ENCODE results near the gene ZC3H7A.

ZC3H7A gene

DNA sequence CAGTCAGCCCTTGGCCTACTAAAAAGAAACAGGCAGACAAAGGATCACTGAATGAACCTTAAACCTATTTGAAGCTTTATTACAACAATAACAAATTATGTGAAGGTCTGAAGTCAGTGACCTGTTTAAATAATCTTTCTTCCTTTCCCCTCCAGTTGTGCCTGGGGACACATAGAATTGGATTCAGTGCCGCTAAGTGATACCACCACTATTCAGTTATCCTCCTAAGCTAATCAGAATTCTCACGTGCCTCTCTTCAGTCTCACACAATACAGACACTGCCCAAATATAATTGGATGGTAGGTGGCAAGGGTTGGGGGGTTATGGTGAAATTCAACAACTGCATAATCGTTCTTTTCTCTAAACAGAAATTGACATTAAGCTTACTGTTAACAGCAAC is 65.8 kb downstream of the ZC3H7A start:
- Histone ChIP-seq H3K9me3 (ENCODE audit: control insufficient read depth, low read length) (no peaks in the 10 kb centered on the region), H3K27me3 (replicated peaks; ENCODE audit: control insufficient read depth, insufficient read depth, low read length) (no peaks in the 10 kb centered on the region), H3K36me3 (ENCODE audit: control insufficient read depth, insufficient read depth, low read length, severe bottlenecking) (peaks cover 77% of the 10 kb centered on the region), H3K4me1 (ENCODE audit: control insufficient read depth, insufficient read depth, low read length) (peaks cover 21% of the 10 kb centered on the region), H3K4me3 (ENCODE audit: low read length) (no peak overlapping the region), H3K9ac (ENCODE audit: low read length) (no peak overlapping the region)
- DNase-seq (ENCODE audit: low read depth), result no peak

DNA sequence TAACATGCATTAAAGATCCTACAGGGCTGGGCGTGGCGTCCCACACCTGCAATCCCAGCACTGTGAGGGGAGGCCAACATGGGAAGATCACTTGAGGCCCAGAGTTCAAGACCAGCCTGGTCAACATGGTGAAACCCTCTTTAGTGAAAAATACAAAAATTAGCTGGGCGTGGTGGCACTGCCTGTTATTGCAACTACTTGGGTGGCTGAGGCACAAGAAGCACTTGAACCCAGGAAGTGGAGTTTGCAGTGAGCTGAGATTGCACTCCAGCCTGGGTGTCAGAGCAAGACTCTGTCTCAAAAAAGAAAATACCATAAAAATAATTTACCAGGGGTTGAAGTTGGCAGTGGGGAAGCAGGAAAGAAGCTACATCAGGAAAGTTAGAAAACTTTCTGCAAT is 67.3 kb downstream of the ZC3H7A start:
- Histone ChIP-seq H3K36me3 (ENCODE audit: control insufficient read depth, insufficient read depth, low read length, severe bottlenecking) (peaks cover 77% of the 10 kb centered on the region), H3K9ac (ENCODE audit: low read length) (no peak overlapping the region), H3K9me3 (ENCODE audit: control insufficient read depth, low read length) (no peaks in the 10 kb centered on the region), H3K4me1 (ENCODE audit: control insufficient read depth, insufficient read depth, low read length) (peaks cover 20% of the 10 kb centered on the region), H3K27me3 (replicated peaks; ENCODE audit: control insufficient read depth, insufficient read depth, low read length) (no peaks in the 10 kb centered on the region), H3K4me3 (ENCODE audit: low read length) (no peak overlapping the region)
- no peak for DNase-seq (ENCODE audit: low read depth)

DNA sequence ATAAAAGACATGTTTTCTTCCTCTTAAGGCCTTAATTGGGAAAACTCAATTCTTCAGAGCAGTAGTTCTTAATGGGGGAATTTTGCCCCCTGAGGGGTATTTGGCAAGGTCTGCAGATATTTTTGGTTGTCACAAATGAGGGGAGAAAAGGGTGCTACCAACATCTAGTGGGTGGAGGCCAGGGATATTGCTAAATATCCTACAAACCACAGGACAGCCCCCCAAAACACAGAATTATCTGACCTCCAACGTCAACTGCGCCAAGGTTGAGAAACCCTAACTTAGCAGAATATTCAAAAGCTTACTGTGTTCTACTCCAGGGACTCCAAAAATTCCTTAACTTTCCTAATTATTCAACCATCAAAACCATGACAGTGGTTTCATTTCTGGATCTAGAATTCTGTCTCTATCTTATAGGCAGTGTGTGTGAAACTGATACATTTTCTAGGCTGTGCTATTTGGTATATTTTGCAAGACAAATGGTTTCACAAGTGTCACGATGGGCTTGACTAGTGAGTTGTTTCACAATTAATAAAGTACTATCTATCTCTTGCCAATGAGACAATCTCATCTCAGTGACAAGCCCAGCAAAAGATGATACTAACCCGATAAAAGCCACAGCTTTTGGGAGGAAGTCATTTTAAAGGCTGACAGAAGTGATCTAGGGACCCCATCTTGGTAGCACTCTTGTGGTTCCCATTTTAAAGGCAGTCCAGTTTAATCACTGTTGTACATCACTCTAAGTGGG is 69.1 kb downstream of the ZC3H7A start:
- Histone ChIP-seq H3K27me3 (replicated peaks; ENCODE audit: control insufficient read depth, insufficient read depth, low read length) (no peaks in the 10 kb centered on the region), H3K36me3 (ENCODE audit: control insufficient read depth, insufficient read depth, low read length, severe bottlenecking) (peaks cover 77% of the 10 kb centered on the region), H3K4me1 (ENCODE audit: control insufficient read depth, insufficient read depth, low read length) (peaks cover 16% of the 10 kb centered on the region), H3K9me3 (ENCODE audit: control insufficient read depth, low read length) (no peaks in the 10 kb centered on the region), H3K9ac (ENCODE audit: low read length) (peak overlapping the region; percentile 24), H3K4me3 (ENCODE audit: low read length) (no peak overlapping the region)
- DNase-seq (ENCODE audit: low read depth), result no peak

DNA sequence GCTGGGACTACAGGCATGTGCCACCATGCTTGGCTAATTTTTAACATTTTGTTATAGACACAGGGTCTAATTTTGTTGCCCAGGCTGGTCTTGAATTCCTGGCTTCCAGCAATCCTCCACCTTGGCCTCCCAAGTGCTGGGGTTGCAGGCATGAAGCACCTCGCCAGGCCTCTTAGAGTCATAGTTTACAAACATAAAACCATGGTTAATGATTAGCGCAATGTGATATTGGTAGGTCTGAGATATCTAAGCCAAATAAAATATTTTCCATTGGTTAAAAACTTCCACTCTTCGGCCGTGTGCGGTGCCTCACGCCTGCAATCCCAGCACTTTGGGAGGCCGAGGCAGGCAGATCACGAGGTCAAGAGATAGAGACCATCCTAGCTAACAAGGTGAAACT is 71.0 kb downstream of the ZC3H7A start:
- Histone ChIP-seq H3K9me3 (ENCODE audit: control insufficient read depth, low read length) (no peaks in the 10 kb centered on the region), H3K9ac (ENCODE audit: low read length) (no peak overlapping the region), H3K36me3 (ENCODE audit: control insufficient read depth, insufficient read depth, low read length, severe bottlenecking) (peaks cover 75% of the 10 kb centered on the region), H3K27me3 (replicated peaks; ENCODE audit: control insufficient read depth, insufficient read depth, low read length) (no peaks in the 10 kb centered on the region), H3K4me1 (ENCODE audit: control insufficient read depth, insufficient read depth, low read length) (peaks cover 16% of the 10 kb centered on the region), H3K4me3 (ENCODE audit: low read length) (no peak overlapping the region)
- no peak for DNase-seq (ENCODE audit: low read depth)

DNA sequence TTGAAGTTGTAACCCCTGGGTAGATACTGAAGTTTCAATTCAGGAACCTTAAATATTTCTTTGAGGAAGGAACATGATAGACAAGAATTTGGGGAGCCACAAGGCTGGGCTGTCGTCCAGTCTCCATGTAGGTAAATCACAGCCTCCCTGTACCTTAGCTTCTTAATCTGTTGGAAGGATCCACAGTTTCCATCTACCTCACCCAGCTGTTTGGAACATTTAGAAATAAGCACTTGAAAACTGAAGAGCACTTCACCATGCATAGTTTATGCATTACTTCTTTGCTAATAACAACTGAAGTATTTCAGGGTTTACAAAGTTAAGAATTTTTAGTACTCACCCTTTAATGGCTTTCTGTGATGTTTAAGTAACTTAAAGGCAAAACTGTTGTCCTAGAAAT is 71.6 kb downstream of the ZC3H7A start:
- Histone ChIP-seq H3K36me3 (ENCODE audit: control insufficient read depth, insufficient read depth, low read length, severe bottlenecking) (peaks cover 74% of the 10 kb centered on the region), H3K4me1 (ENCODE audit: control insufficient read depth, insufficient read depth, low read length) (peaks cover 16% of the 10 kb centered on the region), H3K27me3 (replicated peaks; ENCODE audit: control insufficient read depth, insufficient read depth, low read length) (no peaks in the 10 kb centered on the region), H3K4me3 (ENCODE audit: low read length) (no peak overlapping the region), H3K9me3 (ENCODE audit: control insufficient read depth, low read length) (no peaks in the 10 kb centered on the region), H3K9ac (ENCODE audit: low read length) (no peak overlapping the region)
- DNase-seq (ENCODE audit: low read depth), result peak; percentile 9

DNA sequence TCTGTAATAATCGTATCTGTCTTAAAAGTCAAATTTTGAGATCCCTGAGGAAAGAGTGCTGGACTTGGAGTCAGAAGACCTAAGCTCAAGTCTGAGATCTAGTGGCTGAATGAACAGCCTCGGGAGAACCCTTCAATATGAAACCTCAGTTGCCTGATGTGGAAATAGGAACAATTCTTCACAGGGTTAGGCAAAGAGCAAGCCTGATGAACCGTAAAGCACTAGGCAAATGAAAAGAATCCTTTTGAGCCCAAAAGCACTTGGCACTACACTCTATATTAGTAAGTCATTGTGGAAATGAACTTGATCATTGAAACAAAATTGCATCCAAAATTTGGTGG is 74.6 kb downstream of the ZC3H7A start:
- Histone ChIP-seq H3K4me1 (ENCODE audit: control insufficient read depth, insufficient read depth, low read length) (no peaks in the 10 kb centered on the region), H3K9ac (ENCODE audit: low read length) (no peak overlapping the region), H3K36me3 (ENCODE audit: control insufficient read depth, insufficient read depth, low read length, severe bottlenecking) (peaks cover 80% of the 10 kb centered on the region), H3K4me3 (ENCODE audit: low read length) (no peak overlapping the region), H3K27me3 (replicated peaks; ENCODE audit: control insufficient read depth, insufficient read depth, low read length) (no peaks in the 10 kb centered on the region), H3K9me3 (ENCODE audit: control insufficient read depth, low read length) (no peaks in the 10 kb centered on the region)
- no peak for DNase-seq (ENCODE audit: low read depth)

DNA sequence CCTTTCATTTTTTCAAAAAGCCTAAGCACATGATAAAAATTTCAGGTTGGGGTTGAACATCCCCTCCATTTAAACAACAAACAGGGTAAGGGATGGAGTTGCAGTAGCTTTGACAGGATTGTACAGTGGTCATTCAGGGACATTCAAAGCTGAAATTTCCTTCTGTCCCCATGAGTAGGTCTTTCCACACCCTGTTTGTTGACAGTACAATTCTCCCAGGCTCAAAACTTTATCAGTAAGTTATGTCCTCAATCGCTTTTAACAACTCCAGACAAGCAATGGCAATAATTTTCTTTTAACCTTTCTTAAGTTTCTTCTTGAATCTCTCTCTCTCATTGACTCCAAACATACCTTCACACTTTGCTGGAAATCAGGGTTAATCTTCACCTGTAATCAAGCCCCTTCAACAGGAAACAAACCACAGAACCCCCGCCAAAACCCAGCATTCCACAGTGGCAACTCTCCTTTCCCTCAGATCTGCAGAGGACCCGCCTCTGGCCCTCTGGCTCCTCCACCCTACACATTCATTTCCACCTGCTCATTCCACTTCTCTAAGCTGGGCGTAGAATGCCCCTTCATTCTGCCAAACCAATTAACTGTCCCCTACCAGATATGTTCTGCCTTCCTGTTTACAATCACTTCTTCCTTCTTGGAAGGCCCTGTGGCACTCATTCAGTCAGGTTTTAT is 75.1 kb downstream of the ZC3H7A start:
- H3K4me1 ChIP-seq (ENCODE audit: control insufficient read depth, insufficient read depth, low read length), result no peaks in the 10 kb centered on the region
- H3K36me3 ChIP-seq (ENCODE audit: control insufficient read depth, insufficient read depth, low read length, severe bottlenecking), result peaks cover 80% of the 10 kb centered on the region
- no peak overlapping the region for H3K4me3 ChIP-seq (ENCODE audit: low read length)
- H3K9ac ChIP-seq (ENCODE audit: low read length), result no peak overlapping the region
- no peak for DNase-seq (ENCODE audit: low read depth)
- no peaks in the 10 kb centered on the region for H3K9me3 ChIP-seq (ENCODE audit: control insufficient read depth, low read length)
- no peaks in the 10 kb centered on the region for H3K27me3 ChIP-seq (replicated peaks; ENCODE audit: control insufficient read depth, insufficient read depth, low read length)

DNA sequence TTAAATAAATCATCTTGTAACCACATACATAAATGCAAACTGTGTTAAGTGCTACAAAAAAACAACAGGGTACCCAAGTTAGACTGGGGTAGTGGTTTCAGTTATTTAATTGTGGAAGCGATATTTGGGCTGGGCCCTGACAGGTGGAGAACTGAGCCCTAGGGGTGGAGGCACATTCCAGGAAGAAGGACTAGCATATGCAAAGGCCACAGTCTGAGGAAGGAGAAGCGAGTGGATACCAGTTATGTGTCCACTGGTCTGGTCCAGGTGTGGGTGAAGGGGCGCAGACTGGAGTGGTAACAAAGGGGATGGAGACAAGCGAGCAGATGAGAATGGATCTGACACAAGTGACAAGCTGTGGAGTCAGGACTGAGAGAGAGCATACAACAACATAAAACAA is 77.3 kb downstream of the ZC3H7A start:
- no peaks in the 10 kb centered on the region for H3K9me3 ChIP-seq (ENCODE audit: control insufficient read depth, low read length)
- no peak overlapping the region for H3K4me3 ChIP-seq (ENCODE audit: low read length)
- no peak overlapping the region for H3K9ac ChIP-seq (ENCODE audit: low read length)
- peaks cover 75% of the 10 kb centered on the region for H3K36me3 ChIP-seq (ENCODE audit: control insufficient read depth, insufficient read depth, low read length, severe bottlenecking)
- no peak for DNase-seq (ENCODE audit: low read depth)
- no peaks in the 10 kb centered on the region for H3K27me3 ChIP-seq (replicated peaks; ENCODE audit: control insufficient read depth, insufficient read depth, low read length)
- H3K4me1 ChIP-seq (ENCODE audit: control insufficient read depth, insufficient read depth, low read length), result peaks cover 11% of the 10 kb centered on the region

DNA sequence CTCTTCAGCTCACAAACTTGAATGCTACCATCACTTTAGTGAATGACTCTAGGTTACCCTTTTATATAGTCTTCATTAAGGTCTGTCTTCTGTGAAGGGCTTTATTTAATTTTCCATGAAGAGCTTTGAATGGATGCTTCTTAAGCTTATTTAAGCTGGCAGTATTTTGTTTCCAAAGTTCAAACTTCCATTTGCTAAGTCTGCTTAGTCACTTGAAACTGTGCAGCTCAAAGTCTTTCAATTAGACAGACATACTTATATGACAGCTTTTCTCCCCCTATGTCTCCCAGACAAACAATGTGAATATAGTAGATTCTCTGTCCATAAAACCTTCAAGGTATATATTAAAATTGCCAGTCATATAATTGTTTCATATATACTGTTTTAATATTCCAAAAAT is 77.9 kb downstream of the ZC3H7A start:
- no peak overlapping the region for H3K4me3 ChIP-seq (ENCODE audit: low read length)
- no peak for DNase-seq (ENCODE audit: low read depth)
- H3K4me1 ChIP-seq (ENCODE audit: control insufficient read depth, insufficient read depth, low read length), result peaks cover 11% of the 10 kb centered on the region
- no peaks in the 10 kb centered on the region for H3K9me3 ChIP-seq (ENCODE audit: control insufficient read depth, low read length)
- peaks cover 69% of the 10 kb centered on the region for H3K36me3 ChIP-seq (ENCODE audit: control insufficient read depth, insufficient read depth, low read length, severe bottlenecking)
- no peaks in the 10 kb centered on the region for H3K27me3 ChIP-seq (replicated peaks; ENCODE audit: control insufficient read depth, insufficient read depth, low read length)
- H3K9ac ChIP-seq (ENCODE audit: low read length), result no peak overlapping the region

DNA sequence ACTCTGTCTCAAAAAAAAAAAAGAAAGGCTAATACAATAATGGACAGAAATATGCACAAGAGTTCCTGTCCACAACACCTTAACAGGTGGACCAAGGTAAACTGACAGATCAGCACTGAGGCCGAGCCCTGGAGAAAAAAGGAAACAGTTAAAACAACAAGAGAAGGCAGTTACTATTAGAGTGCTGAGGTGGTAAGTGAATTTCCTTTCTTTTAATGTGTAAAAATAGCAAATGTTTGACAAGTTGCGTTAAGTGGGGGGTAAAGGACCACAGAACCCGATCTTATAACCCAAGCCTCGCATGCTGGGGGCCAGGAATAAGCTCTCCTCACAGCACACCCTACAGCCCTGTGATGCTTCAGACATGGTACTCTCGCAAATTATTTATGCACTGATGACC is 79.2 kb downstream of the ZC3H7A start:
- H3K9ac ChIP-seq (ENCODE audit: low read length), result no peak overlapping the region
- no peaks in the 10 kb centered on the region for H3K9me3 ChIP-seq (ENCODE audit: control insufficient read depth, low read length)
- DNase-seq (ENCODE audit: low read depth), result no peak
- peaks cover 65% of the 10 kb centered on the region for H3K36me3 ChIP-seq (ENCODE audit: control insufficient read depth, insufficient read depth, low read length, severe bottlenecking)
- peaks cover 11% of the 10 kb centered on the region for H3K4me1 ChIP-seq (ENCODE audit: control insufficient read depth, insufficient read depth, low read length)
- H3K27me3 ChIP-seq (replicated peaks; ENCODE audit: control insufficient read depth, insufficient read depth, low read length), result no peaks in the 10 kb centered on the region
- no peak overlapping the region for H3K4me3 ChIP-seq (ENCODE audit: low read length)

DNA sequence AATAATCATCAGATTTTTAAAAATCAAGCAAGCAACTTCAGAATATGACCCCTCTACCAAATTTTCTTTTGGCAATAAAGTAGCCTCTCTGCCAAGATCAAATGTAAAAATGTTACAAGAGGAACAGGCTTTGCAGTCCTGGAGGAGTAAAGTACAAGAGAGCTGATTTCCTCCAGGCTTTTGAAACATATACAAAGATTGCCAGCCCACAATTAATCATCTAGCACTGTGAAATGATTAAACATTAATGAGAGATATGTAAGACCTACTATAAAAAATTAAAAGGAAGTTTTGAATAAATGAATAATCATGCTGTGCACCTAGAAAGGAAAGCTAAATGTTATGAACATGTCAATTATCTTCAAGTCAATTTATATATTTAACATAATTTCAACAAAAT is 80.7 kb downstream of the ZC3H7A start:
- DNase-seq (ENCODE audit: low read depth), result no peak
- Histone ChIP-seq H3K27me3 (replicated peaks; ENCODE audit: control insufficient read depth, insufficient read depth, low read length) (no peaks in the 10 kb centered on the region), H3K4me3 (ENCODE audit: low read length) (no peak overlapping the region), H3K9ac (ENCODE audit: low read length) (peak overlapping the region; percentile 17), H3K4me1 (ENCODE audit: control insufficient read depth, insufficient read depth, low read length) (peaks cover 11% of the 10 kb centered on the region), H3K9me3 (ENCODE audit: control insufficient read depth, low read length) (no peaks in the 10 kb centered on the region), H3K36me3 (ENCODE audit: control insufficient read depth, insufficient read depth, low read length, severe bottlenecking) (peaks cover 57% of the 10 kb centered on the region)

Measured in adipocyte (in vitro differentiated cells).